AG08395 (cell line): ENCODE measurements around the gene MAMLD1.

Experiments
- DNase-seq: peaks from one replicate; pipeline ENCODE4 v3.0.0; 2012; ENCODE audit warnings: mixed read lengths, low spot score

The MAMLD1 gene

DNA sequence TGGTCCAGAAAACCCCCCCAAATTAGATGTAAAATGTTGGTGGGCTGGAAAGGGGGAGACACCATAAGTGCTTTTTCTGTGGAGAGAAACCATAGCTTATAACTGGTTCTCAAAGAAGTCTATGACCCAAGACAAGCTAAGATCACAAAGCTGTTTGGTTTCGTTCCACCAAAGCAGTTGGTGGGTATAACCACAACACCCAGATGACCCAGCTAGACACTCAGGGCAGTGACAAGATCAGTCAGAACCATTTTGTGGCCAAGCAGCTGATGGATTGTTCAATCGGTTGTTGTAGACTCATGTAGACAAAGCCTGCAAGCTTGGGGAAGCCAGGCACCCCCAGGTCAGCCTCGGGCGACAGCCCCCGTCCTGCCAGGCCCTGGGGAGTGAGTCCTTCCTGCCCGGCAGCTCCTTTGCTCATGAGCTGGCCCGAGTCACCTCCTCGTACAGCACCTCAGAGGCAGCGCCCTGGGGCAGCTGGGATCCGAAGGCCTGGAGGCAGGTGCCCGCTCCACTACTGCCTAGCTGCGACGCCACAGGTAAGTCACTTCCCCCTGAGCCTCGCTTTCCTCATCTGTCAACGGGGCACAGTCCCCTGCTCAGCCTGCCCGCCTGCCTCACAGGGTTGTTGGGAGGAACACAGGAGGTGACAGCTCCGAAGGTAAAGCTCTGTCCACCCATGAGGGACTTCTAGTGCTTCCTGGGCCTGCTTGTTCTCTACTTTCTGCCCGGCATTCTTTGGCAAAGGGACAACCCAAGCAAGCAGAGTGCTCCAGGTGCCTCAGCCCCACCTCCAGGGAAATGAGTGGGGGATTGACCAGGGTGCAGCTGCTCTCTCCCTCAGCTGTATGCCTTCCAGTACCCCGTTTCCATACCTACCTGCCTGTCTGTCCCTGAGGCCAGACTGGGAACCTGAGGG, 140.1 kb downstream of the MAMLD1 start:
- no peak for DNase-seq

DNA sequence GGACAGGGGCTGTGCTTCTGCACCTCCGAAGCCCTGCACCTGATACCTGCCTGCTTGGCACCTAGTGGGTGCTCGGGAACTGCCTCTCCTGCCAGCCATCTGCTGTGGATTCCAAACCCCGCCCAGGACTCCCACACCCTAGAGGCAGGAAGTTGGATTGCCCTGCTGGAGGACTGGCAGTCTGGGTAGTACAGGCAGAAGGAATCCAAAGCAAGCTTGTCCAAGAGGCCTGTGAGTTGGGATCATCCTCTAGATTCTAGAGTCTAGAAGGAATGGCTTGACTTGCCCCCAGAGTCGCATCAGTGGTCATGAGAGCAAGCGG, 140.7 kb downstream of the MAMLD1 start:
- DNase-seq, result no peak

DNA sequence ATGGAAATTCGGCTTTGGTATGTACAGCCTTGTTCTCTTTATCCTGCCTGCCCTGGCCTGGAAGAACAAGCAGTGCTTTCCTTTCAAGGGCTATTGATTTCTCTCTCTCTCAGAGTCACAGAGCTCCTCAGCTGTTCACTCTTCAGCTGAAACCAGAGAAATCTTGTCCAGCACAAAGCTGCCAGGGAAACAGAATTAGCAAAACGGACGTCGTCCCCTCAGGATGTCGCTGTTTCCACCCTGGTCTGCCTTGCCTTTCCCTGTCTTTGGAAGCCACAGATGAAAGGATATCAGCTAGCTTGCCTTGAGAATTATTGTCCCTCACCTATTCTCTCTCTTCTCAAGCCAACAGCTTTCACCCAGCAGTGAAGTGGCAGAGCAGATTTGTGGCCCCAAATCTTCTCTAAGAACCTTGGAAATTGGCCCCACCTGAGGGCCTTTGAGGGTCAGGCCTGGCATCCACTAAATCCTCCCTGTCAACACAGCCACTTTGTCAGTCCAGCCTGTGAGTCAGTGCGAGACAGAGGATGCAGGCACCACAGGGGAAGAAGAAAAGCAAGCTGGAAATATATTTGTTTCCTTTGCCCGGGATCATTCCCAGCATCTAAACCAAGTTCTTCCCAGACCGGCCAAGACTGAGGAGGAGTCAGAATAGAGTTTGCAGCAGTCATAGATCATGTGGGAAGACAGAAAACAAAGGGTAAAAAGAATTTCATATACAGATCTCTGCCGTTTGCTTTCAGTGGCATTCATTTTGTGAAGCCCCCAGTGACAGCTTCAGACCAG, 141.5 kb downstream of the MAMLD1 start:
- peak; percentile 35 for DNase-seq

DNA sequence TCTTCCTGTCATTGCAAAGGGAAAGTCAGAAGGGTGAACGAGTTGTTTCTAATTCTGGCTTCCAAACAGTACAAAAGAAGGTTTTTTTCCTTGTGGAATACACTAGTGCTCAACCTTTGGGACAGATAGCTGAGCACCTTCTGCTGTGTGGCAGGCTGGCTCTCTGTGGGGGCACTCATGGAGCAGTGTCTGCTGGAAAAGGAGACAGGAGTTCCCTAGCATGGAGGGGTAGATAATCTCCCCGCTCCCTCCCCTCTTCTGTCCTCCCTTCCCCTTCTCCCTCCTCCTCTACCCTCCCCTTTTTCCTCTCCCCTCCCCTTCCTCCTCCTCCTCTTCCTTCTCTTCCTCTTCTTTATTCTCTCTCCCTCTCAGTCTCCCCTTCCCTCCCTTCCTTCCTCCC, 142.9 kb downstream of the MAMLD1 start:
- no peak for DNase-seq

DNA sequence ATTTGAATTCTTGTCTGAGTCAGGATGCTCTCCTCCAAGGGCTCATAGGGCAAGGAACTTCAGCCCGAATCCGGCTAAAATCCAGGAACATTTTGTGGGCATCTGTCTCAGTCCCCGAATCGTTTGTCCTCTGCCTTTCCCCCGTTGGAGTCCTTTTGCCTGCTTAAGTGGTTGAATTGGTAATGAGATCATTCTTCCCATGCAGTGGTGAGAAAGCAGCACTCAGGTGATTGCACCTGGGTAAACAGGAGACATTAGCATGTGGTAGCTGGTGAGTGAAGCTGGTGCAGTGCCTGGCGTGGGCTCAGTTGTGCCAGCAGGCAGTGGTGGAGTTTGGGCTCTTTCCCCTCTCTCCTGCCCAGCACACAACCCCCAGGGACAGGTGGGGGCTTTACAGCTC, 143.4 kb downstream of the MAMLD1 start:
- DNase-seq, result no peak

DNA sequence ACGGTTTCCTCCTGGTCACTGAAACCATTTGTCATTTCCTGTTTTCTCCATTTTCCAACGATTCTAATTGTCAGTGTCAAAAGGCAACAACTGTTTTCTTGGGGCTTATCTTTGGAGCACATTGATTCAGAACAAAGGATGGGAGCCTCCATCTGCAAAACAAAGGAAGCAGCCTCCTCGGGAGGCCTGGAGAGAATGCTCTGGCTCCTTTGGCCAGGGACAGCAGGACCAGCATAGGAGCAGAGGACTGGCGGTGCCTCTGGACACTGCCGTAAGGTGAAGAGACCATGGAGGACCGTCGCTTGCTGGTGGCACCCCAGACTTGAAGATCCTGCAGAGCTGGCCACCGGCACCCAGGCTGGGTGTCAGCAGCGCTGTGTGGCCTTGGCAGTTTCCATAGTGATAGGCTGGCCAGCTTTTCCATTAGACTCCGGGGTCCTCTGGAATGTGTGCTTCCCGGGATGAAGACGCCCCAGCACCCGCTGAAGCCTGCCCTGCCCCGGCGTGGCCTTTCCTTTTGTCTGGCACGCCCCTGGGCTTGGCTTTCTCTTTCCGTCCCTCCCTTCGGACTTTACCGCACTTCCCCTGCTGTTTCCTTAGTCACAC, 144.2 kb downstream of the MAMLD1 start:
- DNase-seq, result peak; percentile 30

DNA sequence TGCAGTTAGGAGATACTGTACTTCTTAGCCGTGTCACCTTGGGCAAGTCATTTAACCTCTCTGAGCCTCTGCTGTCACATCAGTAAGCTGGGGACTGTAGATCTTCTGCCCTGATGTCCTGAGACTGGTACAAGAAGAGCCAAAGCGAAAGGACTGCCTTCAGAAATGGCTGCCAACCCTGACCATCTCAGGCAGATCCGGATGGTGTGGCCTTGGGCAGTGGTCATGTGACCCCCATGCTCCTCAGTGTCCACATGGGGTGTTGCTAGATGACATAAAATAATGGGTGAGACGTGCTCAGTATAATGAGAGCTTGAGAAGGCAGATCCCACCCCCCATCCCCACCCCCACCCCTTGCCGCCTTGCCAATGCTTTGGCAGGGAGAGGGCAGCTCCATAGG, 144.9 kb downstream of the MAMLD1 start:
- no peak for DNase-seq

DNA sequence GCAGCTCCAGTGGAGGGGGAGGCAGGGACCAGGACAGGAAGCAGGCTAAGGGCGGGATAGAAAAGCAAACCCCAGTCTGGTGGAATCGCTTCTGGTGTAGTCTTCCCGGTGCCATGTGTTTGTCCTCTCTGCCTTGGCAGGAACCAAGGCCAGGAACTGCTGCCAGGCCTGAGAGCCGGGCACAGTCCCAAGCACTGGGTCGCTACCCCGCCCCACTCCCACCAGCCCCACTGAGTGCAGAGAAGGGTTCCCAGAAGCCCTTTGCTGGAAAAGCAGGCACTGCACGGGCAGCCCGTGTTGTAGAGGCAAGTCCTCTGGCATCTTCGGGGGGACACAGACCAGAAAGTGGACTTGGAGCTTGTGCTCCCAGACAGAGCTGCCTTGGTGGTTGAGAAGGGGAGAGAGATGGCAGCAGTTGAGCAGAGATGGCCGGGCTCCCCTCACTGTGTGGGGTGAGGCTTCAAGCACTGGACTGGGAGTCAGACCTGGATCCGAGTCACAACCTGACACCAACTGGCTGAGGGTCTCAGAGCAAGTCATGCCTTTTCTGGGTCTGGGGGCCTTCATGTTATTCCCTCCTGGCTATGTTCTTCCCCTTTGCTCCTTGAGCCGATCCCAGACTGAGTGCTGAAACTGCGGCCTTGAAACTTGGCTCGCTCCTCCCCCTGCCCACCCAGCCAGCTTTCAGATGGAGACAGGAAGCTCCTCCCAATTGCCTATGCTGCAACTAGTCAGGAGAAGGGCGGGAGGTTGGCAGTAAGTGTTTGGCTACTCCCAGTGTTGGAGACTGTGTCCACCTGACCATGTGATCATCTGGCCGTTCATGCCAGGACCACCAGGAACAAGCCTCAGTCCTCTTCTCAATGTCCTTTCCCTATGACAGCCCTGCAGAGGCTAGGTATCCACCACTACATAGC, 145.6 kb downstream of the MAMLD1 start:
- peak; percentile 44 for DNase-seq

DNA sequence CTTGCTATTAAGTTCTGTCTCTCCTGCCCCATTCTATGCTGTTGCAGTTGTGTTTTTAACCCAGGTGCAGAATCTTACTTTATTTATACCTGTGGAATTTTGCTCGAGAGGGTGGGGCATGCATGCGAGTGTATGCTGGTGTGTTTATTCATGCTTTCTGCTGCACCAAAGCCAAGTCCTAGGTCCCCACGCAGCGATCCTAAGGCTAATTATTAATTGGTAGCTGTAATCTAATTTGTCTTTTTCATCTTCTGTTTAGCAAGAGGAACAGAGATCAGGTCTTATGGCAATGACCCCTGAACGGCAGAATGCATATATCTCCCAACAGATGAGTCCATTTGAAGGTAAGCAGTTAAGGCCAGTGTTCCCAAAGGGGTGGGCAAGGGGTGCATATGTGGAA, 146.6 kb downstream of the MAMLD1 start:
- DNase-seq, result no peak

DNA sequence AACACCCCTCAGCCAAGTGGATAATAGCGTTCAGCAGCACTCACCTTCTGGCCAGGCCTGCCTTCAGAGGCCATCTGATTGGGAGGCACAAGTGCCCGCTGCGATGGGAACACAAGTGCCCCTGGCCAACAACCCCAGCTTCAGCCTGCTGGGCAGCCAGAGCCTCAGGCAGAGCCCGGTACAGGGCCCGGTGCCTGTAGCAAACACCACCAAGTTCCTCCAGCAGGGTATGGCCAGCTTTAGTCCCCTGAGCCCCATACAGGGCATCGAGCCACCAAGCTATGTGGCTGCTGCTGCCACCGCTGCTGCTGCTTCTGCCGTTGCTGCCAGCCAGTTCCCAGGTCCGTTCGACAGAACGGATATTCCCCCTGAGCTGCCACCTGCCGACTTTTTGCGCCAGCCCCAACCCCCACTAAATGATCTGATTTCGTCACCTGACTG, 149.4 kb downstream of the MAMLD1 start:
- no peak for DNase-seq

DNA sequence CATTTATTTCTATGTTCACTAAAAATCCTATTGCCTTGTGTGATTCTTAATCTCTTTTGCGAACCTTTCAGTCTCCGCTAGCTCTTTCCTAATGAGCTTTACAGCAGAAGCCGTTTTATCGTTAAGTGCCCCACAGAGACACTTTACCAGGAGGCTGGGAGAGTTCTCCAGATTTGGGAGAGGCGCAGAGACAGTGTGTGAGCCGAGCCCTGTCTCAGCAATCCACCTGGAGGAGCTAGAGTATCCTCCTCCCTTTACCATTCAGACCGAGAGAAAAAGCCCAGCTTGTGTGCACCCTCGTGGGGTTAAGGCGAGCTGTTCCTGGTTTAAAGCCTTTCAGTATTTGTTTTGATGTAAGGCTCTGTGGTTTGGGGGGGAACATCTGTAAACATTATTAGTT, 150.4 kb downstream of the MAMLD1 start:
- DNase-seq, result no peak

DNA sequence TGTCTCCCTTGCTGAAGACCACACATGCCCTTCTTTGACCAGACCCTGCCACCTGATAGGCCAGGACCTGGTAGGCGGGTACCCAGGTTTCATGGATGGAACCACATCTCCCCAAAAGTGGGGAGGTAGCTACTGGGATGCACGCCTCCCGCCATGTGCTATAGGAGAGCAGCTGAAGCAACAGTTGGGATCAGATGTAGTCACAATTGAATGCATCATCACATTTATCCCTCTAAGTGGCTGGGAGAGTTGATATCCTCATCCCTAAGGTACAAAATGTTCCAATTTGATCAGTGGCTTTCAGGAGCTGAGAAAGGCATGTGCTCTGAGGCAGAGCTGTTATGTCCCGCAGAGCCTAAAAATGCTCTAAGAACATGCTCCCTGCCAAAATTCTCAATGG, 151.3 kb downstream of the MAMLD1 start:
- DNase-seq, result no peak

DNA sequence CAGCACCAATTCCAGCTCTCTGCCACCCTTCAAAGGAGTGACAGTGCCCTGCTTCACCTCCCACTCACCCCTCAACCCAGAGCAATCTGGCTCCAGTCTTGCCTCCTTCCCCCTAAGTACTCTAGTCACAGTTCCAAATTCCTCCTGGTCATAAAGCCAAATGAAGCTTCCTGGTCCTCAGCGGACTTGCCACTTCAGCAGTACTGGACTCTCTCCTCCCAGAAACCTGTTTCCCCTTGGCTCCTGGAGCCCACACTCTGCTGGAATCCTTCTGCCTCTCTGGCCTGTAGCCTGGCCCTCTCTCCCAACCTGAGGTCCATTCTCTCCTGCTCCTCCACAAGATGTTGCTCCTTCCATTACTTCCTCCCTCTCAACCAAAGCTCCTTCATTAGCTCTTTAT, 152.7 kb downstream of the MAMLD1 start:
- no peak for DNase-seq

DNA sequence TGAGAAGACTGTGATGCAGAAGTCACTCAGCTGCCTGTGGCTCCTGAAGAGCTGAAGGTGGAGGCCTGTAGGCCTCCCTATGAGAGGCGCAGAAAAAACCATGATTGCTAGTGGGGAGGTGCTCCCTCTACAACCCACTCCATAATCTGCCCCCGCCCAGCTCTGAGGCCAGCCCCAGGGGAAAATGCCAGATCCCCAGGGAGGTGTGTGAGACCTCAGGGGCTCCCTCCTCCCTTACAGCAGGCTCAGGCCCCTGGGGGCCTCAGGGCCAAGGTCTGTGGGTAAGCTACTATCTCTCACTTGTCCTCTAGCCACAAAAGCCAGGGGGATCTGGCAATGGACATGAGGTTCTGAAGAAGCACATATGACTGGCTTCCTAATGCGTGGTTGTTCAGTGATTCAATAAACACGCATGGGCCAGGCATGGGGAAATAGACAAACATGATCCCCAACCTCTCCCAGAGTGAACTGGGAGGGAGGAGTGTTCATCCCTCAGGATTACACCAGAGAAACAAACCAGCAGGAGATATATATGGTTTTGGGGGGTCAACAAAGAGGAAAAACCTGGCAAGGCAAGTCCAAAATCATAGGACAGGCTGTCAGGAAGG, 154.3 kb downstream of the MAMLD1 start:
- DNase-seq, result peak; percentile 52

DNA sequence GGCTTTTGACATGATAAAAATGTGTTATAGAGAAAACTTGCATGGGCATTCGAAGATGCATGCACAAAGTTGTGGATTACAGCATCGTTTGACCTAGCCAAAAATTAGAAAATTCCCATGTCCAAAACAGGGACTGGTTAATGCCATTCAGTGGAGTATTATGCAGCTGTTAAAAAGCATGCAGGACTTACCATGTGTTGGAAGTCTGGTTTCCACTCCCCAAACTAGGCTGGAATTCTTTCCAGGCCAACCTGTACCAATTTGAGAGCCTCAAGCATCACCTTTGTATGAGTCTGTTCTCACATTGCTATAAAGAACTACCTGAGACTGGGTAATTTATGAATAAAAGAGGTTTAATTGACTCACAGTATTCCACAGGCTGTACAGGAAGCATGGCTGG, 159.4 kb downstream of the MAMLD1 start:
- no peak for DNase-seq

DNA sequence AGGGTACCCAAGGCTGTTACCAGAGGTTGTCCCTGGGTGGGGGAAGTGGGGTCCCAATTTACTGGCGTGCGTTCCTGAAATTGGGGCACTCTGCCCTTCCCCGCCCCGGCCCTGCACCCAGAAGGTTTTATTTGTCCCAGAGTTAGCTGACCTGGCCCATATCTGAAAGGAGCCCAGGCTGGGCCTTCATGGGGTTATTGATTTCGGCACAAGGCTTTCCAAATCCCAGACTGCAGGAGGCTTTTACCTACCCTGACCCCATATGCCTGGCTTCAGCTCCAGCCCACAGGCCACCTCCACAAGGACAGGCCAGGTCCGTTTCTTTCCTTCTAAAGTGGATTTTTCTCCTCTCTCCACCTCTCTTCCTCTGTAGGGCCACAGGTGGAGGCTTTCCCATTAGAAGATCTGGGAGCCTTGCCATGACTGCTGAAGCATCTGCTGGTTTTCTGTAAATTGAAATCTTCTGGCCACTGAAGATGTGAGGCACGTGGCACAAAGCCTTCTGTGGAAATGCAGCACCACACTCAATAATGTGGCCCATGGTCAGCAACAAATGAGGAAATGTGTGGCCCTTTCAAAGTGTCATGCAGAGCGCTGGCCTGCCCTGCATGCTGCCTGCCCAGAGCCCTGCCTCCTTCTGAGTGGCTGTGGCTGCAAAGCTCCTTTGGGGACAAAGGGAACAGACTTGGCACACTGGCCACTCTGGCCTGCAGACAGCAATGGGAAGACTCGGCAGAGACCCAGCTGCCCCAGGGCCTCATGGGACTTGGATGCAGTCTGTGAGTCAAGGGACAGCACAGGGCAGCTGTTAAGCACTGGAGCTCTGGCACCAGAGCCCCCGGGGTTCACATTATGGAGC, 162.2 kb downstream of the MAMLD1 start:
- no peak for DNase-seq

DNA sequence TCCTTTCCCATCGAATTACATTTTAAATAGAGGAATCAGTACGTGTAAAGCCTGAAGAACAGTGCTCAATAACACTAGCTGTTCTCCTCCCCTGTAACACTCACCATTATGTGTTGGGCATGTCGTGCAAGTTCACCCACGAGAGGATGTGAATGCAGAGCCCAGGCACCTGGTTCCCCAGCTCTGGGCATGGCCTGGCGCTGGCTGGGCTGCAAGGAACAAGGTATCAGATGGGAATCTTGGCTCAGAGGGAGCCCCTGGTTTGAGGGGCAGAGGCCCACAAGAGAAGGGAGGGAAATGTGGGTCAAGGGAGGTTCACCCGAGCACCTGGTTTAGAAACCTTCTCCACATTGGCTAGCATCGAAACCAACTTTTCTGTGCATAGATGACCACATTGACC, 163.6 kb downstream of the MAMLD1 start:
- DNase-seq, result no peak

DNA sequence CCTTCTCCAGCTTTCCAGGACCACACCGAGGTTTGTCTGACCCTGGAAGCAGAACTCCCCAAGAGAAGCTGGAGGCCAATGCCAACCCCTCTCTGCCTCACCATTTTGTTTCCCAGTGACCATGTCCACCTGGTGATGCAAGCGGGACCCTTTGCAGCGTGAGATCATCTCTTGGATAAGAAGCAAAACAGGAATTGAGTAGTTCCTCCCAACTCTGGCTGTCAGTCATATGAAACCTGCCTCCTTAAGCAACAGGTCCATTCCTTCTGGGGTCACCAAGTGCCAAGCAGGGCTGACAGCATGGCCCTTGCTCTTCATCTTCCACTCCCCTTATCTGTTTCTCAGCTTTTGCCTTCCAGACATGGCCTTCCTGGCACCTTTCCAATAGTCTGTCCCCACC, 164.0 kb downstream of the MAMLD1 start:
- no peak for DNase-seq

DNA sequence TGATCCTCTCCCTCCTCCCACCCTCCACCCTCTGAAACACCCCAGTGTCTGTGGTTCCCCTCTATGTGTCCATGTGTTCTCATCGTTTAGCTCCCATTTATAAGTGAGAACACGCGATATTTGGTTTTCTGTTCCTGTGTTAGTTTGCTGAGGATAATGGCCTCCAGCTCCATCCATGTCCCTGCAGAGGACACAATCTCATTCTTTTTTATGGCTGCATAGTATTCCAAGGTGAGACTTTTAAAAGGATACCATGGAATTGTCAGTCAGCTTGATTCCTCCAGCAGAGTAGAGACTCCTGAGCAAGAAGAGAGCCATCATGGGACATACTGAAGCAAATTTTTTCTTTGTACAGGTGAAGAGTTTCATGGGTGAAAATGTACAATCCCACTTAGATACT, 166.5 kb downstream of the MAMLD1 start:
- DNase-seq, result no peak

DNA sequence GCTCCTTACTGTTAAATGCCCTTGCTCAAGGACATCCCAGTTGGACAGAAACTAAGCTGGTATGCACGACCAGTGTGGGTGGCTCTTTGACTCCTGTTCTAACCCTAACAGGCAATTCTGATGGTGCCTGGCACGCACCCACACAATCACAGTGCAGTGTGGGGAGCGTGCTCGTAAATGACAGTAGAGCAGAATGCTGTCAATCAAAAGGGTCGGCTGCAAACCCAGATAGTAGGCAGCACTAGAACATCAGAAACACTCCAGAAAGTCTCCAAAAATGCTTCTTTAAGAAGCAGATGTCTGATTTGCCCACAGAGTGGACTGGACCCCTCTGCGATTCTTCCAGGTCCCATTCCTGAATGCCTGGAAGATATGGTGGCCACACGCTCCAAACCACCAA, 167.7 kb downstream of the MAMLD1 start:
- no peak for DNase-seq

DNA sequence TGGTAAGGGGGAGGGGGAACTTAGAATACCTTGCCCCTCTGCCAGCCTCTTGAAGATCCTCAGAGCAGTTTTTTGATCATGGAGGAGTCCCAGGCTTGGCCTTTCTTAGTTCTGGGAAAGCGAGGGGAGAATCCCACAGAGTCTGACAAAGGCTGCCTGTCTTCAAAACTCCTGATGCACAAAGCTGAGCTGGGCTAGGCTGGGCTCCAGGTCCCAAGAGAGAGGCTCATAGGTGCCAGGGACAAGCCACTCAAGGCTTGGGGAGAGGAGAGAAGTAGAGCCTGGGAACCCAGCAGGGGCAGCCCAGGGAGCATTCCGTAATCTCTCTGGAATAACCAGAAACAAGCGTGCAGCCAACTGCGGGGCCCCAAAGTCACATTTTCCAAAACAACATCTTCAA, 168.3 kb downstream of the MAMLD1 start:
- DNase-seq, result no peak
